Activated CD8-positive, alpha-beta memory T cell treated with anti-CD3 and anti-CD28 coated beads for 1 hour (primary cell): ENCODE data around the gene HOXD8.

Source experiments
- DNase-seq, 2 donors: peaks; one replicate each; pipeline ENCODE4 v3.0.0-alpha.2; 2020; ENCODE audit warnings: low read depth in 1 of 2; ENCODE audit errors: extremely low read depth in 1 of 2

Gene HOXD8

DNA sequence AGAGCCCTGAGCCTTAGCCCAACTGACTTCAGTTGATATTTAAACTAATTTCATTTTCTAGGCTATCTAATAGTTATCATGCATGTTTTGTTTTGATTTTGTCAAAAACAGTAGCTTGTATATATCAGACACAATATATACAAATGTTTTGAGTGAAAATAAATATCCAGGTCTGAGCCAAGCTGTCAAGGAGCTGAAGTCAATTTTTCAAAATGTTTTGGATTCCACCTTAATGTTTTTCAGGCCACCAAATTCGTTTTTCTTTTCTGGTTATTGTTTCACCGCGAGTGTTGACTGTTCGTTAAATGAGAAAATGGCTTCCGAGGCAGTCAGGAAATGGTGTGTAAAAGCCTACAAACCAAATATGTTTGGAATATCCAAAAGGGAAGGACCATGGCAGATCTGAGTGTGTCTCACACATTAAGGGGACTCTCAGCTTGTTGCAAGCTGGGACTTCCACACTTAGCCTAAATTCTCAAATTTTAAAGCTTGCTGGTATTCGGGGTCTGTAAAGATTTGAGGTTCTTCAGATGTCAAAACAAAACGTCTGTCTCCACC, 27.1 kb upstream of the HOXD8 start:
- no peak for DNase-seq

DNA sequence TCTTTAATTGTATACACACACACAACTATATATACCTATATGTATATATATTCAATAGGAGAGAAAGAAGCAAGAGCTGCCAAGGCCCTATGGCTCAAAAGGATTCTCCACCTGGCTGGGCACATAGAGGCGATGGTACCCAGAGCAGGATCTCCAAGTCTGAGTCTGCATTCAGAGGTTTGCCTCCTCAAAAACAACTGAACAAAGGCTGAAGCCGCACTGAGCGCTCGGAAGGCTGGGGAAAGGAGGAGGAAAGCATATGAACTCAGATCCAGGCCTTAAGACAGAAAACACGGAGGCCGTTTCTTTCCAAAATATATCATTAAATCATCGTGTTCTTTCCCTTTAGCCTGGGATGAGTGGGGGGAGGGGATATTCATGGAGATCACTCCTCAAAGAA, 26.3 kb upstream of the HOXD8 start:
- no peak for DNase-seq

DNA sequence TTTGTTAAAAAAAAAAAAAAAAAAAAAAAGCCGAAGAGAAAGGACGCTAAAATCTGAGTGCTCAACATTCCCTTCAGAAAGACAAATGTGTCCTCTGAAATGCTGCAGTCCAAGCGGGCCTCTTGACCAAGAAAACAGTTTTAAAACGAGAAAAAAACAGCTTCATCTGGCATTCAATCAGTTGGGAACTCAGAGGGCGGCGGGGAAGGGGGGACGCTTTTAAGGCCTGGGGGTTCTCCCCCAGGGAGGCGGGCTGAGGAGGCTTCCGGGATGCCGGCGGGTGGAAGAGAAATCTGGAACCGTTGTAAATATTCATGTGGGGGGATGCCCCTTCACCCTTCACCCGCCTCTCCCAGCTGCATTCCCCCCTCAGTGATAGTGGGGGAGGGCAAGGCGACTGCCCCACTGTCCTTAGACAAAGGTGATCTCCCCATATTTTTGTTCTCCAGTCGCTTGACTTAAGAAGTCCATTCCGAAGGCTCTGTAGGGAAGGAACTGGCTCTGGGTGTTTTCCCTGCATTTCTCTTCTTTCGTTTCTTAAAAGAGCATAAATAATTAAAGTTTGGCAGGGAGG, 25.7 kb upstream of the HOXD8 start:
- no peak for DNase-seq

DNA sequence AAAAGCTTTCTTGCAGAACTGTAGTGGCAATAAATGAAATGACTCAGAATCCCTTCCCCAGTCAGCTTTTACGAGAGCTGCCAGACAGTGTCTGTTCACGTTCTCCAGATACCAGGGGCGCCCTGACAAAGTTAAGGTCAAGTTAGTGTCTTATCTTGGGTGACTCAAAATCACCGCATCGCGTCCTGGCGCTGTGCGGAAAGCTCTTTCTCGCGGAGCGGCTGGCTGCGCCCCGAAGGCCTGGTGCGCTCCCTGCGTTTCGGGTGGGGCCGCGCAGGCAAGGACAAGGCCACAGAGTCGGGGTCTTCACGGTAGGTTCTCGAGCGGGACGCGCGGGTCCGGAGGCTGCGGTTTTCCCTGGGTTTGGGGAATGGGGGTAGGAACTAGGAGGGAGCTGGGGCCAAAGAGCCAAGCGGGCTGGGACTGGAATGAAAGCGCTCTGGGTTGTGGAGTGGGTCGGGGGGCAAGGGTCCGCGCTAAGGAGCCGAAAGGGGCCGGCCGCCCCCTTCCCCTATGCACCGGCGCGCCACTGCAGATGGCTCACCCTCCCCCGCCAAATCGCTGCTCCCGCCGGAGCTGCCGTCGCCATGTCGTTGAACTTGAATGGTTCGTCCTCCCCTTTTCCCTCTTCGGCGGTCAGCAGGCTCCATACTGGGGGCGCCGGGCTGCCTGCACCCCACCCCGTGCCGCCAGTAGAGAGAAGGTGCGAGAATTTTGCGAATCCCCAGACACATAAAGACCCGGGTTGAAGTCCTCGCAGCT, 25.0 kb upstream of the HOXD8 start:
- no peak for DNase-seq

DNA sequence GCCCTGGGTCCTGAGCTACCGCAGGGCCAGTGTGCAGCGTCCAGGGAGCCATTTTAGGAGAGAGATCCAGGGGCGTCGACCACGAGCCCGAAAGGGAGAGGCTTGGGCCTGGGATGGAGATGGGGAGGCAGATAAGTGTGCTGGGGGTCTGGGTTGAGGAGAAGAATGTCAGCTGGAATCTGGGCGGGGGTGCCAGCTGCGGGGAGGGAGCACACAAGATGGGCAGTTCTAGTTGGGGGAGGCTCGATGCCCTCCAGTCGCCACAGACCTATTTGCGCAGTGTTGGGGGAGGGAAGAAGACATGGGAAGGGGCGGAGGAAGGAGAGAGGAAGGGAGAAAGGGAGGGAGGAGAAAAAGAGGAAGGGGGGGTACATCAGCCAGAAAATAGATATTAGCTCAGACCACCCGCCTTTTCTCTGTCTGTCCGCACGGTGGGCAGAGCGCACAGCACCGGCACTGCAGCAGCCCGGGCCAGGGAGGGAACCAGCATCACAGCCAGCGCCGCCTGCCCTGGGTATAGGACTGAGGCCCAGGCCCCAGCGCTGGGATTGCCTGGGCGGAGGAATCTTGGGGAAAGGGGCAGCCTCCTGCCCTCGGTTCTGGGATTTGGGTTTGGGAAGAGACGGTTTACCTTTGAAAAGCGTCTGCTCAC, 24.3 kb upstream of the HOXD8 start:
- no peak for DNase-seq

DNA sequence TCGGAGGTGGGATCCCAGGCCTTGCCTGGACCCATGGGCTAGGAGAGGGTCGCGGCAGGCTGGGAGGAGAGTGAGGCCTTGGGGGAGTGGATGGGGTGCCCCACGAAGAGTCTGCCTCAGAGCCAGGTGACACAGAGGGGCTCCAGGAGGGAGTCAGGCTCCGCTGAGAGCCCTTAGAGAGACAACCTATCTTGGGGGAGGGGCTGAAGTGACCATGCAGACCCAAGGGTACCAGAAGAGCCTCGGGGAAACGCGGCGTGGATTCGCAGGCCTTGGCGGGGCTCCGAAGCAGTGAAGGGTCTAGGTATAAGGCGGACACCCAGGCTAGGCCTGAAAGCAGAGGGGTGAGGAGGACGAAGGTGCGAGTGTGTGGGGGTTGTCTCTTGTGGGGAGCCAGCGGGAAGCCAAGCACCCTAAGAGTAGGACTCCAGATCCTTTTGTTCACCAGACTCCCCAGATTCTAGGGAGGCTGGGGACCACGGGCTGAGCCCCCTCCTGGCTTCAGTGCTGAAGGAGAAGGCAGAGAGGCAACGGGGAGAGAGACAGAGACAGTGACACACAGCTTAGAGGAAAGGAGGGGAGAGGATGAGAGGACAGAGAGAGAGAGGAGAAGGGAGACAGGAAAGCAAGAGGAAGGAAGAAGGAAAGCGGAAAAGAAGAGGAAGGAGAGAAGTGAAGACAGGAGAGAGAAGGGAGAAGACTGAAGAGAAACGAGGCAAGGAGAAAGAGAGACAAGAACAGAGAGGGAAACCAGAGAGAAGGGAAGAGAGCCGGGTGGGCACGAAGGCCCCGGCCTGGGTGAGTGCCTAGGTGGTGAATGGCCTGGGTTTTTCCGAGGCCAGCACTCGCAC, 23.6 kb upstream of the HOXD8 start:
- no peak for DNase-seq

DNA sequence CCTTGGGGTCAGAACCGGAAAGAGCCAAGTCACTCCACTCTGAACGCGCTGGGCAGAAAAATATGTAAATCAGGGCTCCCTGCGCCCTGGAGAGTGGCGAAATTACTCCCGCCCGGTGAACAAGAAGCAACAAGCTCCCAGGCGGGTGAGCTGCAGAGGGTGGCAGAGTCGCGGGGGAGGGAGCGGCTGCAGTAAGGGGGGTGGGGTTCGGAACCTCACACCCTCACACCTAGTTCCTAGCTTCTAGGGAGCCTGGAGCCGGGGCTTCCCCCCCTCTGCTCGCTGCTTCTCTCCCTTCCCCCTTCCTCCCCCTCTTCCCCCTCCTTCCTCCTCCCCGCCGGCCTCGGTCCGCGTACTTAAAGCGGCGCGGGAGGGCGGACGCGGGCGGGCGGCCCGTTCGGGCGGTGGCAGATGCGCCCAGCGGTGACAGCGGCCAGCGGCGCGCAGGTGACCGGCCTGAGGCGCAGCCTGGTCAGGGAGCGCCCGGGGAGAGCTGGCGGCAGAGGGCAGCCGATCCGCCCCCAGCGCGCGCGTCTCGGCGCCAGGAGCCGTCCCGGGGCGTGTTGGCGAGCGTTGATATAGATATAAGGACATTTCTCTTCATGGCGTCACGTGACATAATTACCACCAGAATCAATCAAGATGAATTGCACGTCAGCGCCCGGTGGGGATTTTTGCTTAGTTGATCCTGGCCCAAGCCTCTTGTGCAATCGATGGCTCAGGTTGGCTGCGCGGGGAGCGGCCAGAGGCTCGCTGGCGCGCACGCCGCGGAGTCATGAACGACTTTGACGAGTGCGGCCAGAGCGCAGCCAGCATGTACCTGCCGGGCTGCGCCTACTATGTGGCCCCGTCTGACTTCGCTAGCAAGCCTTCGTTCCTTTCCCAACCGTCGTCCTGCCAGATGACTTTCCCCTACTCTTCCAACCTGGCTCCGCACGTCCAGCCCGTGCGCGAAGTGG, 22.6 kb upstream of the HOXD8 start, which contains the start of gene HOXD11:
Gene HOXD11 (plus strand): TSS at position 700 of the 959 bp plus-strand sequence. CDS start 76 bp downstream, at position 776.
- no peak for DNase-seq

DNA sequence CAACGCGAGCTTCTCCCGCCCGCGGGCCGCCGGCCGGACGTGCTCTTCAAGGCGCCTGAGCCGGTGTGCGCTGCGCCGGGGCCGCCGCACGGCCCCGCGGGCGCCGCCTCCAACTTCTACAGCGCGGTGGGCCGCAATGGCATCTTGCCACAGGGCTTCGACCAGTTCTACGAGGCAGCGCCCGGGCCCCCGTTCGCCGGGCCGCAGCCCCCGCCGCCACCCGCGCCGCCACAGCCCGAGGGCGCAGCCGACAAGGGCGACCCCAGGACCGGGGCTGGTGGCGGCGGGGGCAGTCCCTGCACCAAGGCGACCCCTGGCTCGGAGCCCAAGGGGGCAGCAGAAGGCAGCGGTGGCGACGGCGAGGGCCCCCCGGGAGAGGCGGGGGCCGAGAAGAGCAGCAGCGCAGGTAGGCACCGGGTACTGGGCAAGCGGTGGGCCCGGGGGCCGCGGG, 21.7 kb upstream of the HOXD8 start:
- DNase-seq: no peak

DNA sequence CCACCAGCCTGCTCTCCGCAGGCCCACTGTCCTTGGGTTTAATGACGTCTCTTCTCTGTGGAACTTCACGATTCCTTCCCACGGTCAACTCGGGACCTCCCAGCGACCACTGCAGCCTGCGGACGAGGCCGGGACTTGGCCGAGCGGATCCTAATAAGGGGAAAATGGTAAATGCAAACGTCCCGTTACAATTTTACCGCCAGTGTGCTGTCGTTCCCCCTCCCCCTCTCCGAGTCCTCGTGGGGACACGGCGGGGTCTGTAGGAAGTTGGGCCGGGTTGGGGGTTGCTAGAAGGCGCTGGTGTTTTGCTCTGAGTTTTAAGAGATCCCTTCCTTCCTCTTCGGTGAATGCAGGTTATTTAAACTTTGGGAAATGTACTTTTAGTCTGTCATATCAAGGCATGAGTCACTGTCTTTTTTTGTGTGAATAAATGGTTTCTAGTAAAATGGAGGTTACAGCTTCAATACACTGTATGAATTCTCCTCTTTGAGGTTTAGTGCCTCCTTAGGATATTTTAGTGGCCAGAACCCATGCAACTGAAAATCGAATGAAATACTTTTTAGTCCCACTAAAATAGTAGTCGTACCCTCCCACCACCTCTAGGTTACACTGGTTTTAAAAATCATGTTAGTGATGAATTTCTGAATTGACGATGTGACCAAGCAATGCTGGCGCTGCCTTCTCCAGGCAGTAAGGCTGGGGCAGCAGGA, 20.2 kb upstream of the HOXD8 start:
- no peak for DNase-seq

DNA sequence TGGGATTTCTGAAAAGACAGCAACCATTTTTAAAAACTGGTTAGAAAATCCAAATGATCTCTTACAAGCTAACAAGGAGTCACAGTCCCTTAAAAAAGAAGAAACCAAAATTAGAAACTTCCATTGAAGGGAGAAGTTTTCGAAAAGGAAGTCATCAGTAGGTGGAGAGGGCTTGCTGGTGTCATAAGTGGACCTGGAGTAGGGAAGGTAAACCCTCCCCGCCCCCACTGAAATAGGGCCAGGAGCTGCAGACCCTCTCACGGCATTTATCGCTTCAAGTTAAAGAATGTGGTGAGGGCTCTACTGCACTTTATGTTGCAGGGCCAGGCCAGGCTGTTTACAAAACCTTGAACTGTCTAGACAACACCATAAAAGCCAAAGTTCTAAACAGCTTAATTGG, 19.6 kb upstream of the HOXD8 start:
- DNase-seq: no peak

DNA sequence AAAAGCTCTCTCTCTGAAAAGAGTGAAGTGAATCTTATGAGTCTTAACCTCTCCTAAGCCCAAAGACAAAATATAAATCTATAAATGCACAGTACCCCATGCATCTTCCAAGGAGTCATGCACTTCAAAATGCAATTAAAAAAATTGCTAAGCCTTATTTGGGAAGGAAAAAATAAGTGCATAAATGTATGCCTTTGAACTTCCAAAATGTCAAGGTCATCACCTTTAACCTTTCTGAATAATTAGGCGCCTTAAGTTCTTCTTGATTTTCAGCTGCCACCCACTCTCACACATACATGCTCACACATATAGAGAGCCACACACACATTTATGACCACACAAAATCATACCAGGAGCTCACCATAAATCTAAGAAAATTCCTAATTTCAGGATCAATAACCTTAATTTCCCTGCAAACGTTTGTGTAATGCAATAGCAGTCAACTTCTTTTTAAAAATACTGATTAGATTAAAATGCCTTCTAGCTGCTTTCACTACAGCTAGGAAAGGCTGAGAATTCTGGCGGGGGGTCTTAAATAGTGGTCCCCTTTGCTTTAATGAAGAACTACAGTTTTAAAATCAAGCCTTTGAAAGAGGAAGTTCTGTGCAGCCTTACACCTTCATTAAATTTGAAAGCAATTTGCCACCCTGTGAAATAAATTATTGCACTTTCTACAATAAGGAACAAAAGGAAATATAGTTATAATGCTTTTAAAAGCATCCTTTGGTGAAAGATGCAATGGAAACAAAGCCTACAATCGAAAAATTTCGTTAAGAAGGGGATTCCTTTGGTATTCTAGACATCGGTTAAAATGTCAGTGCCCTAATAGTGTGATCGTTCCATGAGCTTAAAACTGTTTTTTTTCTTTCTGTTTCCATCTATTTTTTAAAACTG, 18.8 kb upstream of the HOXD8 start:
- DNase-seq: no peak

DNA sequence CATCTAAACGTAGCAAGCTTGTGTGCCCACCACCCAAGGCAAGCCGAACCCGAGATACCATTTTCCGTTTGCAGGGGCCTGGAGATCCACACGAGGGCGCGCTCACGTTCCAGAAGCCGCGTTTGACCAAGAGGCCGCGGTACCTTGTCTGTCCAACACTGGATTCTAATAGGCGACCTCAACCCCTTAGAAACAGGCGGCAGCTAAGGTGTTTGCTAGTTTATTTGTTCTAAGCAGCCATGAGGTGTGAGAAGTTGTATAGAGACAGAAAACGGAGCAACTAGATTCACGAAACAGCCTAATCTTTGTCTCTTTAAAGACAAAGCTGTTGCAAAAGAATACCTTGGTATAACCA, 18.2 kb upstream of the HOXD8 start:
- DNase-seq: no peak

DNA sequence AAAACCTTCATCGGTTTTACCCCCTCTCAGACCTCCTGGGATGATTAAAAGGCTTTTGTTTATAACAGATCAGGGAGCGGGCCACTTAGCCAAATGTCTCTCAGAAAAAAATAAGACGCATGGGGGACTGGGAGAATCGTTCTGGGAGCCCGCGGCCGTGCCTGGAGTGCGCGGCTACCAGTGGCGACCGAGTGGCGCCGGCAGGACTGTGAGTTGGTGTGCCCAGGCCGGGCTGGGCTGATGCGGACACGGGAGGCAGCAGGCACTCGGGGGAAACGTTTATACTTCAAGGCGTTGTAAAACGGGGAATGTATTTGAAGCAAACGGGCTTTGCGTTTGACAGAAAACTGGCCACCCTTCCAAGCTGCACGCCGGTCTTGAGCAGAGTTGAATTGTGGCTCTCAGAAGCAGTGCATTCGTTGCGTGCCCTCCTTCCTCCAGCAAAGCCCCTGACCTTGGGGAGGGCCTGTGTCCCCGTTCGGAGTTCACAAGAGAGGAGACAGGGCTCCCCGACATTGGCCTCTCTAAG, 17.6 kb upstream of the HOXD8 start:
- no peak for DNase-seq

DNA sequence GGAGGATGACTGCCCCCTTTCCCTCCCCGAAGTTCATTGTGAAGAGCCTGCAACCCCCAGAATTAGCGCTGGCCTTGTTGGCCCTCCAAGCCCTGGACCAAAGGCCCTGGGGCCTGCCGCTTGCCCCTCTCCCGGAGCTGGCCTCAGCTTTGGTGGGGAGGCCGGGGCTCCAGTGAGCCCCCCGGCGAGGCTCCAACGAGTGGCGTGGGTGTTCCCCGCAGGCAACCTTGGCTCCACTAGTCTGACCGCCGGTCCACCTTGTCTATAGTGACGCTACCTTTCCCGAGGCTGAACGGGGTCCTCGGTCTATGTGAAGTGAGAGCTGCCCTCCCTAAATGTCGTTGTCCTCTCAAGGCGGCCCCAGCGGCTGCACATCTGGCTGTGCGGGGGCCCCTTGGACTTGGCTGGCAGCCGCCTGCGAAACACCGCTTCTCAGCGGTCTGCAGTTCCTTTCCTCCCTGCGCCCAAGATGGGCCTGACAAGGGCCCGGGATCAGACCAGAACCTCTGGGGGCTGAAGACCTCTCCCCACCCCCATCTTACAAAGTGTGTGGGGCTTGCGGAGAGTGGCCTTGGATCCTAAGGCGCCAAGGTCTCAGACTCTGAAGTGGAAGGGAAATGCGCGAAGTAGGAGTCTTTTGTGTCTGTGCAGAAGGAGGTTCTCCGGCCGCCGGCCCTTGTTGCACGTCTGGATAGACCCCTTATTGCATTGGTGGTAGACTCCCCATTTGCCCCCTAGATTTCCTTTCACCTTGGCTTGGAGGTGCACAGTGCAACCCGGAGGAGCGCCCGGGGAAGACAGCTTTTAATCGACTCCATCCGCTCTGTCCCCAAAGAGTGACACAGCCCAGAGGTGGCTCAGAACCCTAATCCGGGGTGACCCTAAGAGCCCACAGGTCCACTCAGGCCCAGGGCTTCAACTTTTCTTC, 16.9 kb upstream of the HOXD8 start:
- no peak for DNase-seq

DNA sequence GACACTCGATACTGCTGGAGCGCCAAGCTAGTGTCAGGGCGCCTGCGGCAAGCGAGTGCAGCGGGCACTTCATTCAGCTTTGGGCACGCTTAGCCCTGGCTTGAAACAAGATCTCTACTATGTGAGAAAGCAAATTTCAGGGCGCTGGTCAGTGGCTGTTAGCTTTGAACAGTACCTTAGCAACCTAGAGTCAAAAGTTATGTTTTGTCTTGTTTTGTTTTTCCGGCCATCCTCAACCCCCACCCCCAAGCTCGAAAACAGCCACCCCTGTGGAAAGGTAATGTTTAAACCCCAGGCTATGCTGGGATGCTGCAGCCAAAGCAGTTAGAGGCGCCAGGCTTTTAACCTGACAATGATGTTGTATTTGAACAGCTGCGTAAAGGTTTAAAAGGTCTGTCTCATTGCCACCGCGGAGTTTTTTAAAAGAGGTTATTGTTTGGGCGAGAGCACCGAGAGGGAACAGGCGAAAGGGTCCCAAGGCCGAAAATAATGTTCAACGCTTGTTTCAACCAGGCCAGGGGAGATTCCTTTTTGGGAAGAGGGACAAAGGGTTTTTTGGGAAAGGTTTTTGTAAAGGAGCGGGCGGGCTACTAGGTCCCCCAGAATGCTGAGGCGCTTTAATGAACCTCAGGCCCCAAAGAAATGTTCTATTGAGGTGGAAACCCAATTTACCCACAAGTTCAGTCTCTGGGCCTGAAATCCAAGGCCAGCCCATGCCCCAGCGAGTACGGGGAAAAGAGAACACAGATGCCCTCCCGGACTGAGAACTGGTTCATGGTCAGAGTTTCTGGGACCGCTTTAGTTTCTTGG, 15.2 kb upstream of the HOXD8 start:
- no peak for DNase-seq
